Heart right ventricle (tissue), 16 donors: ENCODE data around the gene SEL1L2. TPM values are rescaled to one million over a fixed set of nuclear protein-coding genes. Genes with fewer than 3 reads are reported as not detected.

Experiments
- ATAC-seq, 8 donors: fragments of 200-7000 bp; cut with Tn5 transposase; one replicate each; pipeline ENCODE4 v1.9.1; 2020; ENCODE audit warnings: mild to moderate bottlenecking in 8 of 8, moderate library complexity in 8 of 8, moderate number of reproducible peaks in 1 of 8
- DNase-seq, 2 donors: peaks; one replicate each; pipeline ENCODE4 v3.0.0-alpha.2; 2020
- H3K27ac ChIP-seq, 10 donors: fragments of 200-600 bp; sonication (generic) in 2 of 10; one replicate each; pipeline versions ENCODE4 v1.5.0 to v1.8.0; 2020 to 2022; ENCODE audit warnings: mild to moderate bottlenecking in 3 of 10
- H3K27me3 ChIP-seq, 7 donors: fragments of 200-600 bp; one replicate each; pipeline ENCODE4 v1.8.0; 2021 to 2022; ENCODE audit warnings: mild to moderate bottlenecking in 2 of 7
- H3K36me3 ChIP-seq, 9 donors: fragments of 200-600 bp; sonication (generic) in 1 of 9; one replicate each; pipeline versions ENCODE4 v1.5.0 to v1.8.0; 2020 to 2022; ENCODE audit warnings: mild to moderate bottlenecking in 2 of 9
- H3K4me1 ChIP-seq, 9 donors: fragments of 200-600 bp; sonication (generic) in 1 of 9; one replicate each; pipeline versions ENCODE4 v1.5.0 to v1.8.0; 2020 to 2022; ENCODE audit warnings: mild to moderate bottlenecking in 4 of 9
- H3K4me3 ChIP-seq, 10 donors: fragments of 200-600 bp; sonication (generic) in 2 of 10; one replicate each; pipeline versions ENCODE4 v1.5.0 to v1.8.0; 2020 to 2022; ENCODE audit warnings: mild to moderate bottlenecking in 7 of 10, moderate library complexity in 2 of 10
- H3K9me3 ChIP-seq, 11 donors: fragments of 200-600 bp in 10 of 11; sonication (generic) in 2 of 11; one replicate each; pipeline versions ENCODE4 v1.5.0 to v1.8.0; 2013 to 2022; ENCODE audit warnings: mild to moderate bottlenecking in 2 of 11, control low read depth in 1 of 11, moderate library complexity in 1 of 11
- WGBS, 2 donors: extraction: QIAGEN DNeasy Blood & Tissue Kit; methylation state at CpG; one replicate each; pipeline ENCODE4 v1.1.7; 2013; ENCODE audit warnings: inconsistent platforms in 1 of 2; 5-methylcytosine and 5-hydroxymethylcytosine counted together
- intact Hi-C, 10 donors: fragments of 100-400 bp; cut with DNase I; formaldehyde crosslinking; loops; one replicate each; pipeline versions ENCODE4 v1.11.1 to v1.14.2; 2022
- polyA plus RNA-seq, 2 donors: library from polyadenylated mRNA; stranded (reverse); fragments of 200-250 nt; gene quantifications; one replicate each; pipeline ENCODE4 v1.2.3, GENCODE V29; 2013
- total RNA-seq, 10 donors: library from RNA; stranded (reverse); fragmentation: NEBNext Ultra II Directional in 3 of 10; extraction: Animal tissue kit (Norgen Biotek cat#: 25700) in 3 of 10; gene quantifications; one replicate each; pipeline versions ENCODE4 v1.2.1 to v1.2.4, GENCODE V29; 2021 to 2023
- TF ChIP-seq, protein P1 (sequence below), 9 donors: fragments of 200-600 bp; sonication (generic) in 2 of 9; IDR thresholded peaks; one replicate each; pipeline versions ENCODE4 v1.5.0 to v1.8.0; 2021 to 2022; ENCODE audit warnings: antibody characterized with exemption in 9 of 9, mild to moderate bottlenecking in 5 of 9, moderate library complexity in 1 of 9
- donor health status: Arrhythmogenic right ventricular cardiomyopathy.
- donor health status: ischemic (EF 13 %, LVEDD 7.1; RV severe dilation, severe dysfunction).
- donor health status: healthy with polysubstance abuse.
- donor health status: DM: no; HTN: yes; CAD: no.
- donor health status: DM: no; HTN: no; CAD: no.
- donor health status: ischemic (EF 25% LVEDD 6.9; RV normal size, moderate dysfunction).
- donor health status: ischemic (EF 25% LVEDD 5.7; RV mildly dilated, moderate dysfunction).
- donor health status: healthy.
- donor health status: DM: yes; HTN: yes; CAD: no.
- donor health status: Ischemic cardiomyopathy.
- donor health status: ischemic (EF 35%, LVEDD 5.7; RV mildly dilated, moderate dysfunction).
- donor health status: nonischemic (EF 11% LVEDD 7.7; RV severe dilation, severe dysfunction).
- donor health status: DM: yes; HTN: yes; CAD: no.
- donor health status: PGD.
- donor health status: ischemic (EF 29% LVEDD 5.4; RV normal size, mild dysfunction).
- donor health status: nonischemic (EF 23%, LVEDD 6.1; RV moderate dilation, normal function).

Gene SEL1L2
- total and polyA plus RNA-seq, 12 donors = 0.46 to 5.8 (median 0.95) TPM; not detected in 1

- no peak overlapping the region for H3K27ac ChIP-seq
- TF ChIP-seq, protein P1, sequence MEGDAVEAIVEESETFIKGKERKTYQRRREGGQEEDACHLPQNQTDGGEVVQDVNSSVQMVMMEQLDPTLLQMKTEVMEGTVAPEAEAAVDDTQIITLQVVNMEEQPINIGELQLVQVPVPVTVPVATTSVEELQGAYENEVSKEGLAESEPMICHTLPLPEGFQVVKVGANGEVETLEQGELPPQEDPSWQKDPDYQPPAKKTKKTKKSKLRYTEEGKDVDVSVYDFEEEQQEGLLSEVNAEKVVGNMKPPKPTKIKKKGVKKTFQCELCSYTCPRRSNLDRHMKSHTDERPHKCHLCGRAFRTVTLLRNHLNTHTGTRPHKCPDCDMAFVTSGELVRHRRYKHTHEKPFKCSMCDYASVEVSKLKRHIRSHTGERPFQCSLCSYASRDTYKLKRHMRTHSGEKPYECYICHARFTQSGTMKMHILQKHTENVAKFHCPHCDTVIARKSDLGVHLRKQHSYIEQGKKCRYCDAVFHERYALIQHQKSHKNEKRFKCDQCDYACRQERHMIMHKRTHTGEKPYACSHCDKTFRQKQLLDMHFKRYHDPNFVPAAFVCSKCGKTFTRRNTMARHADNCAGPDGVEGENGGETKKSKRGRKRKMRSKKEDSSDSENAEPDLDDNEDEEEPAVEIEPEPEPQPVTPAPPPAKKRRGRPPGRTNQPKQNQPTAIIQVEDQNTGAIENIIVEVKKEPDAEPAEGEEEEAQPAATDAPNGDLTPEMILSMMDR (IDR thresholded peaks at IDR 0.05) = no peak
- DNase-seq = no peak
- H3K27me3 ChIP-seq = peaks cover 0 to 9% (median 0%) of the 10 kb centered on the region in 7 donors
- 74 to 81% methylated on average over 4 of the region's 4 CpGs for WGBS, 2 donors
- no peak overlapping the region for H3K4me3 ChIP-seq
- no peaks in the 10 kb centered on the region for H3K36me3 ChIP-seq
- H3K4me1 ChIP-seq = no peaks in the 10 kb centered on the region
- ATAC-seq = no peak
- no peaks in the 10 kb centered on the region for H3K9me3 ChIP-seq
- intact Hi-C loops = no loop called here
These were observed 146.1 kb downstream of the SEL1L2 start for GRCh38 chr20:13844296-13844695.

DNA sequence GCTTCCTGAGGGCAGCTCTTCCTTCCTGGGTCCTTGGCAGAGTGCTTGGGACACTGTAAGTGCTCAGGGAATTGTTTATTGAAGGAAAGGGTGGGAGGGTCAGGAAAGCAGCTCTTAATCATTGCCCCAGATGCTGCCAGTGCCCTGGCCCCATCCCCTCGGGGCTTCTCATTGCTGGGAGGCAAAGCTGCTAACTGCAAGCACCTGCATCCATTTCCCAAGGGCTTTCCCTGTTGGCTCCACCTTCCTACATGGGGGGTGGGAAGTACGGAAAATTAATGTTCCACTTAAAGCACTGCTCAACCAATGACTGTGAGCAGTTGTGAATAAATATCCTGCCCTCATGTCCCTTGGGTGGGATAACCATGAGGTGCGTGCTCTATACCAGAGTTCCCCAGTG is 149.2 kb downstream of the SEL1L2 start:
- Histone ChIP-seq H3K27me3 (peaks cover 0 to 9% (median 0%) of the 10 kb centered on the region in 7 donors), H3K9me3 (no peaks in the 10 kb centered on the region), H3K36me3 (no peaks in the 10 kb centered on the region), H3K27ac (no peak overlapping the region), H3K4me3 (no peak overlapping the region), H3K4me1 (no peaks in the 10 kb centered on the region)
- TF ChIP-seq, protein P1 (IDR thresholded peaks at IDR 0.05) = no peak
- 76 to 84% methylated on average over 3 of the region's 3 CpGs for WGBS, 2 donors
- ATAC-seq (no peak), DNase-seq (no peak)
- intact Hi-C loops = no loop called here

- Histone ChIP-seq H3K27ac (no peak overlapping the region), H3K36me3 (no peaks in the 10 kb centered on the region), H3K4me1 (no peaks in the 10 kb centered on the region), H3K4me3 (no peak overlapping the region), H3K9me3 (no peaks in the 10 kb centered on the region), H3K27me3 (peaks cover 0 to 9% (median 0%) of the 10 kb centered on the region in 7 donors)
- no peak for DNase-seq
- WGBS, 2 donors = 75 to 83% methylated on average over 4 of the region's 4 CpGs
- TF ChIP-seq, protein P1 (IDR thresholded peaks at IDR 0.05) = no peak
- intact Hi-C loops = no loop called here
- no peak for ATAC-seq
These were observed 150.3 kb downstream of the SEL1L2 start for GRCh38 chr20:13840093-13840465.

DNA sequence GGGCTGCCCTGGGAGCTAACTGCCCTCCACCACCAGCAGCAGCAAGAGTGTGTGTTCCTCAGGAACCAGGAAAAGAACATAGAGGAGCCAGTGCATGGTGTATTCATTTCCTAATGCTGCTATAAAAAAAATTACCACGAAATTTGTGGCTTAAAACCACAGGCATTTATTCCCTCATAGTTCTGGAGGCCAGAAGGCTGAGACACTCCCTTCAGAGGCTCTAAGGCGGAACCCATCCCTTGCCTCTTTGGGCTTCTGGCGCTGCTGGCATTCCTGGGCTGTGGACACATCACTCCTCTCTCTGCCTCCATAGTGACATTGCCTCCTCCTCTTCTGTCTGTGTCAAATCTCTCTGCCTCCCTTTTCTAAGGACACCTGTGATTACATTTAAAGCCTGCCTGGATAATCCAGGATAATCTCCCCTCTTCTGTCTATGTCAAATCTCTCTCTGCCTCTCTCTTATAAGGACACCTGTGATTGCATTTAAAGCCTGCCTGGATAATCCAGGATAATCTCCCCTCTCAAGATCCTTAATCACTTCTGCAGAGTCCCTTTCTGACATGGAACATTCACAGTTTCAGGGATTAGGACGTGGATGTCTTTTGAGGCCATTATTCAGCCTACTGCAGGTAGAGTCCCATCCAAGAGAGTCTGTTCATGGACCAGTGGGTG is 150.9 kb downstream of the SEL1L2 start:
- no peak overlapping the region for H3K27ac ChIP-seq
- TF ChIP-seq, protein P1 (IDR thresholded peaks at IDR 0.05) = no peak
- H3K9me3 ChIP-seq = no peaks in the 10 kb centered on the region
- H3K27me3 ChIP-seq = peaks cover 0 to 9% (median 0%) of the 10 kb centered on the region in 7 donors
- DNase-seq = no peak
- WGBS, 2 donors = 58 to 66% methylated on average over 4 of the region's 4 CpGs
- intact Hi-C loops = loop anchor here in 1 of 10 donors (10.0 kb wide), 1 partner anchor 105 kb away; no protein-coding TSS in a partner anchor
- no peaks in the 10 kb centered on the region for H3K36me3 ChIP-seq
- no peak for ATAC-seq
- H3K4me1 ChIP-seq = no peaks in the 10 kb centered on the region
- no peak overlapping the region for H3K4me3 ChIP-seq
